ENCODE data around the gene GUCY1B1.
"Not testable (repeated sequence)": the region's sequence is repeated elsewhere in the genome, so short reads cannot be mapped to it uniquely, and the experiment has no call there.

GUCY1B1 gene

DNA sequence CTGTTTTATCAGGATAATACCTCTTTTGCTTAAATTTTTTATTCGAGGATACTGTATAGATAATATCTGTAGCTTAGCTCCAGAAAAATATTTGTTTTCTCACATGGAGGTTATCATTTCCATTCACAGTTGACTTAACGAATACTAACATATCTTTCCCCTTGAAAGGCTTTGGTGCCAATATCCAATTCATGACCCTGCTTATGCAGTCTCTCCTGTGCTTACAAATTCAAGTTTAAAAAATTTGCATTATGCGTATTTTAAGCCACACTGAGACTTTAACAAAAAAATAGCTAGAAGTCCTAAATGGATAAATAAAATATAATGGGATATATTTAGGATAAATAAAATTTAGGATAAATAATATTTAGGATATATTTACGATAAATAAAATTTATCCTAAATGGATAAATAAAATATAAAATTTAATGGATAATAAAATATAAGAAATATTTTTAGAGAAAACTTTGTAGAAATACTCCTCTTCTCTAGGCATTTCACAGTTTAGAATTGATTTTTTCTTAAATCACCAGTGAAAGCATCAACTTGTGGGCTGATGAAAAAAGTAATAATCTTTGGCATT lies 22.5 kb downstream of the GUCY1B1 start:
- Histone ChIP-seq H3K9ac (ENCODE audit: low read length) (no peak overlapping the region), H3K36me3 (ENCODE audit: control insufficient read depth, insufficient read depth, low read length) (no peaks in the 10 kb centered on the region), H3K9me3 (ENCODE audit: control insufficient read depth, insufficient read depth, low read depth, low read length) (no peaks in the 10 kb centered on the region), H3K4me1 (ENCODE audit: control insufficient read depth, insufficient read depth, low read length) (no peaks in the 10 kb centered on the region), H3K4me3 (ENCODE audit: low read depth, low read length) (no peak overlapping the region), H3K27ac (ENCODE audit: low read depth, low read length) (no peak overlapping the region), H3K27me3 (ENCODE audit: control insufficient read depth, insufficient read depth, low read length) (no peaks in the 10 kb centered on the region)

DNA sequence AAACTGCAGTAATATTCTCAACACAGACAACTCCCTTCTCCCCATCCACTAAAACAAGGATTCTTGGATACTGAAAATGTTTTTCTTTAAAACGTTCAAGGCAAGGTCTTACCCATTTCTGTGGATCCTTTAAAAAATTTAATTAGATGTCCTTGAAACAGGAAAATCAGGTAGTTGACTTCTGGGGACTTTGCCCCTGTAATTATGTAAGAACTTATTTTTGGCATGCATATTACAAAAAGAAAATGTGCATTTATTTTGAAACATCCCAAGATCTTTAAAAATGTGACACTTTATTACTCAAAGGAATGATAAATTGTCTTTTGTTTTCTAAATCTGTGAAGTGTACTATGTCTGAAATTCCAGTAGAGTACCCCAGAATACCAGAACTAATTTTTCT lies 25.8 kb downstream of the GUCY1B1 start:
- Histone ChIP-seq H3K36me3 (ENCODE audit: control insufficient read depth, insufficient read depth, low read length) (no peaks in the 10 kb centered on the region), H3K4me1 (ENCODE audit: control insufficient read depth, insufficient read depth, low read length) (no peaks in the 10 kb centered on the region), H3K9me3 (ENCODE audit: control insufficient read depth, insufficient read depth, low read depth, low read length) (no peaks in the 10 kb centered on the region), H3K9ac (ENCODE audit: low read length) (no peak overlapping the region), H3K4me3 (ENCODE audit: low read depth, low read length) (no peak overlapping the region), H3K27me3 (ENCODE audit: control insufficient read depth, insufficient read depth, low read length) (peaks cover 2% of the 10 kb centered on the region; the same call in 1 of the 2 replicates), H3K27ac (ENCODE audit: low read depth, low read length) (no peak overlapping the region)

DNA sequence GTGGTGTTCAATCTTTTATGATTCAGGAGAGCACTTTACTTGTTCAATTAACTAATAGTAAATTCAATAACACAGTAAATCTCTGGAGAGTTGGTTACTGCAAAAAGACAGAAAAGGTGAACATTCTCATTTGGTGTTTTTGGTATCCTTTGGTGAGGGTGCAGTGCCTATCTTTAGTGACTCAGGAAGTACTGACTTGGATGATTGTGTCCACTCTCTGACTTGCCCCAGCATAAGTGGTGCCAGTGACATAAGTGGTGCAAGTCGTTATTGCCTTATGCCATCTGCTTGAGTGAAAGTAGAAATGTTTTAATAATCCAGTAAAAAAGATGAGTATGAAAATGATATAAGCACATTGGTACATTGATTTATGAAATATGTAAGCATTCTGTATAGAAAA lies 27.0 kb downstream of the GUCY1B1 start:
- Histone ChIP-seq H3K27me3 (ENCODE audit: control insufficient read depth, insufficient read depth, low read length) (peaks cover 2% of the 10 kb centered on the region; the same call in 1 of the 2 replicates), H3K9ac (ENCODE audit: low read length) (no peak overlapping the region), H3K4me3 (ENCODE audit: low read depth, low read length) (no peak overlapping the region), H3K9me3 (ENCODE audit: control insufficient read depth, insufficient read depth, low read depth, low read length) (no peaks in the 10 kb centered on the region), H3K27ac (ENCODE audit: low read depth, low read length) (no peak overlapping the region), H3K4me1 (ENCODE audit: control insufficient read depth, insufficient read depth, low read length) (no peaks in the 10 kb centered on the region), H3K36me3 (ENCODE audit: control insufficient read depth, insufficient read depth, low read length) (no peaks in the 10 kb centered on the region)

DNA sequence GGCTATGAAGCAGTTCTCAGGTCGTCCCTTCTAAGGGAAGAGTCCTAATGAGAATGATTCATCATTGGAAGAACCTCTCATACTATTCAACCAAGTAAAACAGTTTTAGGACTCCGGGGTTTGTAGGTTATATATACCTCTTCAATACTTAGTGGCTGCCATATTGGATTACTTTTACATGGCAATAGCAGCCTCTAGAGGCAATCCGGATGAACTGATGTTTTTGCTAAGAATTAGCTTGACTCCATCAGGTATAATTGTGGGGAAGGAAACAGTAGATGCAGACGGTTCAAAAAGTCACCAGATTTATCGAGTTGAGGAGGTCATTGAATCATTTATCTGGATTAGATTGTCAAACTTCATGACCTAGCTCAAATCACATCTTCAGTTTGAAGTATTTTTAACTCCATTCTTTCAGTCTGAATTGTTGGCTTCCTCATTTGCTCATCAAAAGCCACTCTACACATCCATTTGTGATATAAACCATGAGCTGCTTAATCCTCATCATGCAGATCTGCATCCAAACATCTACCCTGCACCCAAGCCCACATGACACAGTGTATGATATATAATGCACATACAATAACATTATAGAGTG lies 28.4 kb downstream of the GUCY1B1 start:
- no peaks in the 10 kb centered on the region for H3K36me3 ChIP-seq (ENCODE audit: control insufficient read depth, insufficient read depth, low read length)
- H3K9me3 ChIP-seq (ENCODE audit: control insufficient read depth, insufficient read depth, low read depth, low read length): no peaks in the 10 kb centered on the region
- H3K9ac ChIP-seq (ENCODE audit: low read length): no peak overlapping the region
- no peaks in the 10 kb centered on the region for H3K4me1 ChIP-seq (ENCODE audit: control insufficient read depth, insufficient read depth, low read length)
- H3K4me3 ChIP-seq (ENCODE audit: low read depth, low read length): no peak overlapping the region
- no peak overlapping the region for H3K27ac ChIP-seq (ENCODE audit: low read depth, low read length)
- H3K27me3 ChIP-seq (ENCODE audit: control insufficient read depth, insufficient read depth, low read length): peaks cover 2% of the 10 kb centered on the region; the same call in 1 of the 2 replicates

DNA sequence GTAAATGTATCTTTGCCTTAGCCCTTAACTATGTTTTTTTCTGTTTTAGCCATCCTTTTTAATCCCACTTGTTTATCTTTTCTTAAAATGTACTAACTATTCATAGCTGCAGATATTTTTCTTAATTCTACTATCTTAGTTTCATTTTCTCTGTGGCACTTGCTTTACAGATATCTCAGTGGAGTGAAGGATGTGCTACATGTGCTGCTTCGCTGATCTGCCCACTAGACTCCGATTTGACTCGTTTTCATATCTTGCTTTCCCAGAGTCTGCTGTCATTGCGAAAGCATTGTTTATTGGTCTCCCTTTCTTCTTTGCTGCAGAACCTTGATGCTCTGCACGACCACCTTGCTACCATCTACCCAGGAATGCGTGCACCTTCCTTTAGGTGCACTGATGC lies 30.6 kb downstream of the GUCY1B1 start:
- peaks cover 2% of the 10 kb centered on the region; the same call in 1 of the 2 replicates for H3K27me3 ChIP-seq (ENCODE audit: control insufficient read depth, insufficient read depth, low read length)
- H3K27ac ChIP-seq (ENCODE audit: low read depth, low read length): no peak overlapping the region
- no peaks in the 10 kb centered on the region for H3K9me3 ChIP-seq (ENCODE audit: control insufficient read depth, insufficient read depth, low read depth, low read length)
- H3K36me3 ChIP-seq (ENCODE audit: control insufficient read depth, insufficient read depth, low read length): no peaks in the 10 kb centered on the region
- H3K4me1 ChIP-seq (ENCODE audit: control insufficient read depth, insufficient read depth, low read length): no peaks in the 10 kb centered on the region
- no peak overlapping the region for H3K4me3 ChIP-seq (ENCODE audit: low read depth, low read length)
- no peak overlapping the region for H3K9ac ChIP-seq (ENCODE audit: low read length)

DNA sequence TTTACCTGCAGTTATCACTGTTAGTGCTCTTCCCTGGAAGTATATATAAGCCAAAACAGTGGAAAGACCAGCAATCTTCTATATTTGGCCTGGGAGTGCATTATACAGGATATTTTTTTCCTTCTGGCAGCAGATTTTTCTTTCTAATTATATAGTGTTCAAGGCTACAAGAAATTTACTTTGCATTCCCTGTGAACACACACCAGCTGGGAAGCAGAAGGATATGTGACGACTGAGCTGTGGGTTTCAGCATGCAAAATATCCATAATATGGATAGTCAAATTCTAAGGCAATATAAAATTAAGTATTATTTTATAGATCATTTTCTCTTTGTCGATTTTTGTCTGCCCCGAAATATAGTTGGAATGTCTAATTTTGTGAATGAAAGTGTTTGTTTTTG lies 31.2 kb downstream of the GUCY1B1 start:
- Histone ChIP-seq H3K27ac (ENCODE audit: low read depth, low read length) (no peak overlapping the region), H3K4me3 (ENCODE audit: low read depth, low read length) (no peak overlapping the region), H3K4me1 (ENCODE audit: control insufficient read depth, insufficient read depth, low read length) (no peaks in the 10 kb centered on the region), H3K9me3 (ENCODE audit: control insufficient read depth, insufficient read depth, low read depth, low read length) (no peaks in the 10 kb centered on the region), H3K9ac (ENCODE audit: low read length) (no peak overlapping the region), H3K36me3 (ENCODE audit: control insufficient read depth, insufficient read depth, low read length) (no peaks in the 10 kb centered on the region), H3K27me3 (ENCODE audit: control insufficient read depth, insufficient read depth, low read length) (peaks cover 2% of the 10 kb centered on the region; the same call in 1 of the 2 replicates)

DNA sequence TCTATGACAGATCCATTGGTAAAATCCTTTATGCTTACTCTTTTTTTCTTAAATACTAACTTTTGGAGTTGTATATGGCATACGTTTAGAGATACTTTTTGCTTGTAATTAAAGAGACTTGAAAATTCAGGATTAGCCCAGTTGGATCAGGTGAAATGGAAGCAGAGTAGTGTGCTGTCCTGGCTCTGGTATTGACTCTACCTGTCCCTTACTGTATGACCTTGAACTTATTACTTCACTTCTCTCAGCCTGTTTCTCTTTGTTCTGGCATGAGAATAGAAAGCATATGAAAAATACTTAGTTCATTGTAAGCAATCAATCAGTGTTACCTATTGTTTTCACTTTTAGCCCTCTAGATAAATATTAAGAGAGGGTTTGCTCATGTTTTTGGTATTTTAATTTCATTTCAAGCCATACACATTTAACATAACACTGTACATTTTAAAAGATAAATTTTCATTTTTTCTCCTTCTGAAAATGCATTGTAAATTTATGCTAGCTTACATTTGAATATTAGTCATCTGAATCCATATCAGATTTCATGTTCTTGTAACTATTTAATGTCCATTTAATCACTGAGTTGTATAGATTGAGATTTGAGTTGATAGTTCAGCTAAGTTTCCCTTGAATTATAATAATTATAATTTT lies 35.9 kb downstream of the GUCY1B1 start:
- Histone ChIP-seq H3K27me3 (ENCODE audit: control insufficient read depth, insufficient read depth, low read length) (no peaks in the 10 kb centered on the region), H3K27ac (ENCODE audit: low read depth, low read length) (no peak overlapping the region), H3K4me1 (ENCODE audit: control insufficient read depth, insufficient read depth, low read length) (no peaks in the 10 kb centered on the region), H3K9me3 (ENCODE audit: control insufficient read depth, insufficient read depth, low read depth, low read length) (no peaks in the 10 kb centered on the region), H3K36me3 (ENCODE audit: control insufficient read depth, insufficient read depth, low read length) (no peaks in the 10 kb centered on the region), H3K4me3 (ENCODE audit: low read depth, low read length) (no peak overlapping the region), H3K9ac (ENCODE audit: low read length) (no peak overlapping the region)

DNA sequence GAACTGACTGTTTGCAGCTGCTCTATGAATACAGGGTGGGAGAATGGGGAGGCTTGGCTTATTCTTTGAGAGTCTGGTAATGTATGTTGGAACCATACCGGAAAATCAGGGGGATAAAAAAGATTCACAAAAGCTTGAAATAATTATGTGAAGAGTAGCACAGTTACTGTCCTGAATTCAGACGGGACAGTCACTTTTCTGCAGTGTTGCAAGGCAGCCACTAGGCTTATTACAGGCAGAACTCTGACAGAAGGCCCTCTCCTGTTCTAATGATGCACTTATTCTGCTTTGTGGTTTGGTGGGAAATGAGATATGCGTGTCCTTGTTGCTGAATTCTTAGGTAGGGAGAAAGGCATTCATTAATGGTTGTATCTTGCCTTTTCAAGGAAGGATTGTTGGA lies 37.2 kb downstream of the GUCY1B1 start:
- Histone ChIP-seq H3K4me3 (ENCODE audit: low read depth, low read length) (no peak overlapping the region), H3K36me3 (ENCODE audit: control insufficient read depth, insufficient read depth, low read length) (no peaks in the 10 kb centered on the region), H3K27me3 (ENCODE audit: control insufficient read depth, insufficient read depth, low read length) (no peaks in the 10 kb centered on the region), H3K9me3 (ENCODE audit: control insufficient read depth, insufficient read depth, low read depth, low read length) (no peaks in the 10 kb centered on the region), H3K27ac (ENCODE audit: low read depth, low read length) (no peak overlapping the region), H3K9ac (ENCODE audit: low read length) (no peak overlapping the region), H3K4me1 (ENCODE audit: control insufficient read depth, insufficient read depth, low read length) (no peaks in the 10 kb centered on the region)

DNA sequence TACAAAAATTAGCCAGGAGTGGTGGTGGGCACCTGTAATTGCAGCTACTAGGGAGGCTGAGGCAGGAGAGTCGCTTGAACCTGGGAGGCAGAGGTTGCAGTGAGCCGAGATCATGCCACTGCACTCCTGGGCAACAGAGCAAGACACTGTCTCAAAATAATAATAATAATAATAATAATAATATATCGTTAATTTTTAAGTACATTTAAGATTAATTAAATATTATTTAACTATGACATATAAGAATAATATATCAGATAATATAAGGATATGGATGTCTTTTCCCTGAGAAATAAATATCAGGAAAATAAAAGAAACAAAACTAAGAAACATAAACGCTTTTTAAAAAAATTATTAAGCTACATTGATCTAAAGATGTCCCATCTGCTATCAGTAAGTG lies 38.8 kb downstream of the GUCY1B1 start:
- H3K9me3 ChIP-seq (ENCODE audit: control insufficient read depth, insufficient read depth, low read depth, low read length); H3K36me3 ChIP-seq (ENCODE audit: control insufficient read depth, insufficient read depth, low read length); H3K9ac ChIP-seq (ENCODE audit: low read length); H3K4me1 ChIP-seq (ENCODE audit: control insufficient read depth, insufficient read depth, low read length); H3K27ac ChIP-seq (ENCODE audit: low read depth, low read length); H3K4me3 ChIP-seq (ENCODE audit: low read depth, low read length); H3K27me3 ChIP-seq (ENCODE audit: control insufficient read depth, insufficient read depth, low read length): not testable (repeated sequence)

DNA sequence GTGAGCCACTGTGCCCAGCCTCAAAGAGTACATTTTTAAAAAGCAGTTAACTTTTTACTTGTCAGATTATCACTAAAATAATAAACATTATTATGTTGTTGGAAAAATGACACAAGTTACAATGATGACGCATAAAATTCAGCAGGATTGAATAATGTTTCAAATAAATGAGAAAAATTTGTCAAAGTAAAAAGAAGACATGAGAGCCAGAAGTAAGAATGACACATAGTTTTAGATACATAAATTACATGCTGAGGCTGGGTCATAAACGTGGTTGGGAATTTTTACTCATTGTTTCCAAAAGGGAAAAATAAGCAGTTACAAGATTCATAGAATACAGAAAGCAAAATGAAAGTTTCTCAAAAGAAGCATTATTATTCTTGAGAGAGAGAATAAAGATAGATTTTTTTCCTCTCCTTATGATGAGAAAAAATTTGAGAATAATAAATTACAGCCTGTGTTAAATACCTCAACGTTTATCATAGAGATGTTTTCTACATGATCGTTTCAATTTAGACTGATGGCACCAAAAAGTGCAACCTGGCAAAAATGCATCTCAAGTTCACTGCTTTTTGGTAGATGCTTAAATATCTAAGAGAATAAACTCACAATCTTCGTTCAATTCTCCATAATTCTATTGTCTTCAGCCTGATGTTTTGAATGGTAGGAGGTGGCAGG lies 40.4 kb downstream of the GUCY1B1 start:
- H3K27ac ChIP-seq (ENCODE audit: low read depth, low read length): no peak overlapping the region
- no peak overlapping the region for H3K9ac ChIP-seq (ENCODE audit: low read length)
- H3K36me3 ChIP-seq (ENCODE audit: control insufficient read depth, insufficient read depth, low read length): no peaks in the 10 kb centered on the region
- no peaks in the 10 kb centered on the region for H3K27me3 ChIP-seq (ENCODE audit: control insufficient read depth, insufficient read depth, low read length)
- H3K9me3 ChIP-seq (ENCODE audit: control insufficient read depth, insufficient read depth, low read depth, low read length): no peaks in the 10 kb centered on the region
- no peak overlapping the region for H3K4me3 ChIP-seq (ENCODE audit: low read depth, low read length)
- no peaks in the 10 kb centered on the region for H3K4me1 ChIP-seq (ENCODE audit: control insufficient read depth, insufficient read depth, low read length)

DNA sequence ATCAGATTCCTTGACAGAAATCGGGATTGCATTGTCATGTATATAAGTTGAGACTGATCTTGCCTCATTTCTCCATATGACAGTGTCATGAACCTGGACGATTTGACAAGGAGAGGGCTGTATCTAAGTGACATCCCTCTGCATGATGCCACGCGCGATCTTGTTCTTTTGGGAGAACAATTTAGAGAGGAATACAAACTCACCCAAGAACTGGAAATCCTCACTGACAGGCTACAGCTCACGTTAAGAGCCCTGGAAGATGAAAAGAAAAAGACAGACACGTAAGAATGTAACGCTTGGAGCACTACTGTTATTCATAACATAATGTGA lies 40.9 kb downstream of the GUCY1B1 start:
- Histone ChIP-seq H3K4me3 (ENCODE audit: low read depth, low read length) (no peak overlapping the region), H3K9ac (ENCODE audit: low read length) (no peak overlapping the region), H3K27me3 (ENCODE audit: control insufficient read depth, insufficient read depth, low read length) (no peaks in the 10 kb centered on the region), H3K4me1 (ENCODE audit: control insufficient read depth, insufficient read depth, low read length) (no peaks in the 10 kb centered on the region), H3K9me3 (ENCODE audit: control insufficient read depth, insufficient read depth, low read depth, low read length) (no peaks in the 10 kb centered on the region), H3K36me3 (ENCODE audit: control insufficient read depth, insufficient read depth, low read length) (no peaks in the 10 kb centered on the region), H3K27ac (ENCODE audit: low read depth, low read length) (no peak overlapping the region)

All from HUES6 (cell line).